HCT116 (cell line): ENCODE data around the gene AOPEP. TPM values are rescaled to one million over a fixed set of nuclear protein-coding genes. Genes with fewer than 3 reads are reported as not detected.

Source experiments
- ATAC-seq: fragments of 200-7000 bp; cut with Tn5 transposase; 2 replicates; pipeline ENCODE4 v1.9.1; 2020; ENCODE audit warnings: mild to moderate bottlenecking, moderate library complexity
- BruUV-seq: library from RNA; stranded (reverse); fragments of 400-500 nt; replicated peaks from 2 replicates; lab custom pipeline; 2021; lab: Mats Ljungman, UMichigan
- CTCF ChIA-PET: fragments of 300-600 bp; sonication (Branson Sonifier 250); formaldehyde crosslinking; loops from one replicate; lab custom pipeline; 2021; ENCODE audit warnings: antibody characterized with exemption; lab: Charles Lee
- POLR2A ChIA-PET: fragments of 300-600, 350-600 bp; sonication (Branson Sonifier 250); formaldehyde crosslinking; loops from one replicate; lab custom pipeline; 2021; ENCODE audit warnings: antibody characterized with exemption; lab: Charles Lee
- RAD21 ChIA-PET, 2 experiments: fragments of 300-600 bp; sonication (Branson Sonifier 250); formaldehyde crosslinking; loops; one replicate each; lab custom pipeline; 2023; ENCODE audit warnings: low total read pairs in 2 of 2; ENCODE audit not compliant: uncharacterized antibody in 2 of 2, unreplicated experiment in 2 of 2, low non-redundant PET in 1 of 2; lab: Charles Lee
- DNase-seq: peaks from one replicate; pipeline ENCODE4 v3.0.0-alpha.2; 2010; ENCODE audit warnings: low read depth, low spot score
- H2AFZ ChIP-seq: fragments of 200-600 bp; shearing (Covaris generic), sonication (generic); 2 replicates; pipeline ENCODE4 v1.6.1; 2017; ENCODE audit warnings: low read depth, mixed run types, mixed read lengths, antibody characterized with exemption, low read length; ENCODE audit not compliant: poor library complexity, severe bottlenecking
- H3K27ac ChIP-seq: 2 replicates; pipeline ENCODE4 v1.5.1; 2012; ENCODE audit warnings: low read depth, low read length
- H3K27me3 ChIP-seq: fragments of 200-600 bp; sonication (generic); 2 replicates; pipeline ENCODE4 v1.6.1; 2016; ENCODE audit warnings: mixed run types, low read length, mixed read lengths; ENCODE audit not compliant: insufficient read depth
- H3K36me3 ChIP-seq, 2 experiments: fragments of 200-500 bp in 1 of 2; fragments of 200-600 bp in 1 of 2; sonication (Bioruptor generic) in 1 of 2; sonication (generic) in 1 of 2; 2 replicates each; pipeline versions ENCODE4 v1.5.1 to v1.6.1; 2014 to 2016; ENCODE audit warnings: low read length in 2 of 2, inconsistent platforms in 1 of 2, mixed read lengths in 1 of 2, mixed run types in 1 of 2; ENCODE audit not compliant: insufficient read depth in 2 of 2, control insufficient read depth in 1 of 2
- H3K4me1 ChIP-seq, 2 experiments: fragments of 200-600 bp in 1 of 2; sonication (generic) in 1 of 2; 2 replicates each; pipeline versions ENCODE4 v1.5.1 to v1.6.1; 2012 to 2017; ENCODE audit warnings: low read length in 2 of 2, inconsistent platforms in 1 of 2, mild to moderate bottlenecking in 1 of 2, mixed read lengths in 1 of 2, mixed run types in 1 of 2, moderate library complexity in 1 of 2; ENCODE audit not compliant: insufficient read depth in 2 of 2, control insufficient read depth in 1 of 2
- H3K4me2 ChIP-seq: fragments of 200-600 bp; sonication (generic); 2 replicates; pipeline ENCODE4 v1.6.1; 2017; ENCODE audit warnings: mixed run types, low read length, mixed read lengths
- H3K4me3 ChIP-seq, 2 experiments: fragments of 200-600 bp in 1 of 2; sonication (generic) in 1 of 2; replicated peaks in 1 of 2; 2 replicates each; pipeline ENCODE4 v1.5.1; 2011 to 2016; ENCODE audit warnings: low read length in 2 of 2, control low read depth in 1 of 2, low read depth in 1 of 2, mild to moderate bottlenecking in 1 of 2, mixed read lengths in 1 of 2, mixed run types in 1 of 2
- H3K79me2 ChIP-seq: fragments of 200-600 bp; sonication (generic); 2 replicates; pipeline ENCODE4 v1.6.1; 2017; ENCODE audit warnings: mild to moderate bottlenecking, mixed run types, low read length, moderate library complexity, mixed read lengths; ENCODE audit not compliant: insufficient read depth
- H3K9ac ChIP-seq: fragments of 200-600 bp; sonication (generic); 2 replicates; pipeline ENCODE4 v1.6.1; 2016; ENCODE audit warnings: low read length, mixed read lengths
- H3K9me2 ChIP-seq: fragments of 200-600 bp; sonication (generic), shearing (Covaris generic); 2 replicates; pipeline ENCODE4 v1.6.1; 2017; ENCODE audit warnings: mixed run types, mild to moderate bottlenecking, moderate library complexity; ENCODE audit not compliant: insufficient read depth
- H3K9me3 ChIP-seq, 2 experiments: fragments of 200-500 bp in 1 of 2; fragments of 200-600 bp in 1 of 2; sonication (Bioruptor generic) in 1 of 2; sonication (generic) in 1 of 2; 2 replicates each; pipeline ENCODE4 v1.6.1; 2014 to 2017; ENCODE audit warnings: low read length in 2 of 2, mixed read lengths in 2 of 2, inconsistent platforms in 1 of 2, low read depth in 1 of 2, mild to moderate bottlenecking in 1 of 2, mixed run types in 1 of 2, moderate library complexity in 1 of 2; ENCODE audit not compliant: control insufficient read depth in 1 of 2, insufficient read depth in 1 of 2
- H4K20me1 ChIP-seq: fragments of 200-600 bp; sonication (generic), shearing (Covaris generic); 2 replicates; pipeline ENCODE4 v1.6.1; 2017; ENCODE audit warnings: mixed run types, mild to moderate bottlenecking, moderate library complexity; ENCODE audit not compliant: insufficient read depth
- EGR1 ChIP-seq: IDR thresholded peaks from 2 replicates; pipeline ENCODE4 v1.6.1; 2012; ENCODE audit warnings: low read depth
- FOSL1 ChIP-seq: IDR thresholded peaks from 2 replicates; pipeline ENCODE4 v1.6.1; 2012; ENCODE audit warnings: low read depth
- POLR2A ChIP-seq: IDR thresholded peaks from 2 replicates; pipeline ENCODE4 v1.7.0; 2011; ENCODE audit warnings: borderline replicate concordance; ENCODE audit not compliant: insufficient read depth, insufficient read length; ENCODE audit errors: extremely low read depth
- ZFX ChIP-seq: fragments of 450-650 bp; IDR thresholded peaks from 2 replicates; pipeline ENCODE4 v1.6.1; 2017
- intact Hi-C: fragments of 100-400 bp; cut with micrococcal nuclease; formaldehyde crosslinking; loops from 2 replicates; pipeline ENCODE4 v1.10.0; 2022
- total RNA-seq: library from RNA; stranded (reverse); gene quantifications from one replicate; pipeline ENCODE4 v1.2.1, GENCODE V29; 2021; ENCODE audit not compliant: unreplicated experiment
- TF ChIP-seq, protein P1 (sequence below): IDR thresholded peaks from 2 replicates; pipeline ENCODE4 v1.6.1; 2011; ENCODE audit warnings: mild to moderate bottlenecking, low read length, moderate library complexity; ENCODE audit not compliant: insufficient replicate concordance; ENCODE audit errors: extremely low read depth

The AOPEP gene
- total RNA-seq, 1 experiment from 2014 or later = 15.1 TPM

DNA sequence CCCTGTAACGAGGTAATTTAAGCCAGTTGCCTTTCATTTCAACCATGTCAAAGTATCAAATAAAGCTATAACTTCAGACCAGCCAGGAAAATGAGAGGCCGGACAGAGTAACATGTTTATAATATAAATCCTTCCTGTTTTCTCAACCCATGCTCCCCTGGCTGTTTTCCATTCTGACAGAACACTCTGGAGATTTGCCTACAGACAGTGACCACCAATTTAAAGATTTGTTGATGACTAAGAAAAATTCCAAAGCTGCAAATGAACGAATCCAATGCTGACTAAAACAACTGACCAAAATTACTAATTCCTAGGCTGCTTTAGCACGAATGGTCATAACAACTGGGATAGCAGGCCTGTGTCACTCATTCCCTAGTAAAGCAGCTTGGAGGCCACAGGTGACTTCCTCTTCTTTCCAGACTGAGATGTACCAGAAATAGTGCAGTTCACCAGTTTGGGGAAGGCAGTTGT lies 141.4 kb downstream of the AOPEP start:
- H2AFZ ChIP-seq = no peak overlapping the region
- DNase-seq = no peak

DNA sequence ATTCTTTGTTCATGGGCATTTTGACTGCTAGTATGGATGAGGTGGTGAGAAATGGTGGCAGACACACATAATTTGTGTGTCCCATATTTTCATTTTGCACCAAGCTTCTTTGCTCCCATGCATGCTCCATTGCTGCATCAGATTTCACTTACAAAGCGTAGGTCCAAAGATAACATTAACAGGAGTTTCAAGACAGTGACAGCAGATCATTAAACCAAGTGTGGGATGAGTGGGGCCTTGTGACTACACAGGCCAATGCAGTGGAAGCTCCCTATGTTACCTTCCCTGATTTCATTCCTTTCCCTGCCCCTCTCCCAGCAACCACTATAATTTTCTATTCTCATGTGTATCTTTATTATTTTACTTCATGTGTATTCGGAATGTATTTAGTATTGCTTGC lies 142.0 kb downstream of the AOPEP start:
- no TSS peak for BruUV-seq
- Histone ChIP-seq H3K9ac (peak overlapping the region; percentile 44; the same call in 1 of the 2 replicates), H3K4me1 (peaks cover 52 to 66% of the 10 kb centered on the region in 2 experiments), H3K79me2 (no peaks in the 10 kb centered on the region), H3K36me3 (no peaks in the 10 kb centered on the region), H3K27me3 (no peaks in the 10 kb centered on the region), H2AFZ (no peak overlapping the region), H3K27ac (peak overlapping the region; percentile 62), H3K4me2 (peak overlapping the region; percentile 71), H3K4me3 (no peak overlapping the region), H3K9me3 (no peaks in the 10 kb centered on the region), H4K20me1 (no peaks in the 10 kb centered on the region), H3K9me2 (no peaks in the 10 kb centered on the region)
- ChIA-PET CTCF (no interaction called here), POLR2A (no interaction called here), RAD21 (no interaction called here)
- TF ChIP-seq EGR1 = no peak
- no peak for TF ChIP-seq ZFX
- no peak for TF ChIP-seq POLR2A
- ATAC-seq = no peak
- DNase-seq = no peak
- intact Hi-C loops = loop anchor here (5.0 kb wide), 1 partner anchor 134 kb away; no protein-coding TSS in a partner anchor

More for the DNA sequence above, 141.4 kb downstream of the AOPEP start:
- intact Hi-C loops = loop anchor here (5.0 kb wide), 1 partner anchor 134 kb away; no protein-coding TSS in a partner anchor
- Histone ChIP-seq H3K9me3 (no peaks in the 10 kb centered on the region), H3K4me2 (peak overlapping the region; percentile 71), H3K36me3 (no peaks in the 10 kb centered on the region), H3K9me2 (no peaks in the 10 kb centered on the region), H3K4me3 (peak overlapping the region in 1 of 2 experiments; percentile 36; a peak in 1 of 4 replicates), H4K20me1 (no peaks in the 10 kb centered on the region), H3K9ac (peak overlapping the region; percentile 44), H3K79me2 (no peaks in the 10 kb centered on the region), H3K27ac (peak overlapping the region; percentile 62), H3K4me1 (peaks cover 48 to 61% of the 10 kb centered on the region in 2 experiments), H3K27me3 (no peaks in the 10 kb centered on the region)
- no TSS peak for BruUV-seq
- TF ChIP-seq FOSL1 = peak; percentile 26
- TF ChIP-seq, protein P1, sequence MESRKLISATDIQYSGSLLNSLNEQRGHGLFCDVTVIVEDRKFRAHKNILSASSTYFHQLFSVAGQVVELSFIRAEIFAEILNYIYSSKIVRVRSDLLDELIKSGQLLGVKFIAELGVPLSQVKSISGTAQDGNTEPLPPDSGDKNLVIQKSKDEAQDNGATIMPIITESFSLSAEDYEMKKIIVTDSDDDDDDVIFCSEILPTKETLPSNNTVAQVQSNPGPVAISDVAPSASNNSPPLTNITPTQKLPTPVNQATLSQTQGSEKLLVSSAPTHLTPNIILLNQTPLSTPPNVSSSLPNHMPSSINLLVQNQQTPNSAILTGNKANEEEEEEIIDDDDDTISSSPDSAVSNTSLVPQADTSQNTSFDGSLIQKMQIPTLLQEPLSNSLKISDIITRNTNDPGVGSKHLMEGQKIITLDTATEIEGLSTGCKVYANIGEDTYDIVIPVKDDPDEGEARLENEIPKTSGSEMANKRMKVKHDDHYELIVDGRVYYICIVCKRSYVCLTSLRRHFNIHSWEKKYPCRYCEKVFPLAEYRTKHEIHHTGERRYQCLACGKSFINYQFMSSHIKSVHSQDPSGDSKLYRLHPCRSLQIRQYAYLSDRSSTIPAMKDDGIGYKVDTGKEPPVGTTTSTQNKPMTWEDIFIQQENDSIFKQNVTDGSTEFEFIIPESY = no peak
- ChIA-PET RAD21 (no interaction called here), CTCF (no interaction called here), POLR2A (no interaction called here)
- ATAC-seq = peak; percentile 44
